Fibroblast of mammary gland (primary cell): ENCODE data around the gene ANKRD13B.

Experiments
- DNase-seq: peaks from one replicate; pipeline ENCODE4 v3.0.0-alpha.2; 2010; ENCODE audit warnings: low read depth
- H3K4me3 ChIP-seq: 2 replicates; pipeline ENCODE4 v1.5.1; 2011; ENCODE audit warnings: low read depth, mild to moderate bottlenecking, low read length, moderate library complexity; ENCODE audit not compliant: control insufficient read depth
- TF ChIP-seq, protein P1 (sequence below): conservative IDR thresholded peaks from 2 replicates; pipeline ENCODE4 v1.5.1; 2011; ENCODE audit warnings: low read depth, low read length, inconsistent platforms; ENCODE audit not compliant: control insufficient read depth, insufficient read depth

ANKRD13B gene

DNA sequence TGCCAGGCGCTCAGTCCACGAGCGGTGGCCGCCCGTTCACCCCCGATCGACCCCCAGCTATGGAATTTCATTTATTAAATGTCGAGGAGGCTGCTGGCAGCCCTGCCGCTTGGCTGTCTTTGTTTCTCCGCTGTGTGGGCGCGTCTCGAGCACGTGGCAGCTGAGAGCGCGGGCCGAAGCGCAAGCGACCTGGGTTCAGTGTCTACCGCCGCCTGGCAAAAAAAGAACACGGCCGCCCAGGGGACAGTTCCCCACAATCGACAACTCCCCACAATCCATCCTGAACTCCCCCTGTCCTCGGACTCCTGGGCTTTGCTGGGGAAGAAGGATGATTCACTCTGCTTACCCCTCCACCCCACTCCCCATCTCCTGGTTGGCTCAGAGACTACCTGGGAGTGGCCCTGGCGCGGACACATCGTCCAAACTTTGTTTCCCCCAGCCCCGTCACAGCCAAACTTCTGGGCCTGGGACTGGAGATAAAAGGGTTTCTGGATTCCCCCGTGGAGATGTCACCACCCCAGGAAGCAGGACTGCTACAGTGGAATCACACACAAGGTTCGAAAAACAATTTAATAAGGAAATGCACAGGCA is 1.7 kb upstream of the ANKRD13B start:
- TF ChIP-seq, protein P1, sequence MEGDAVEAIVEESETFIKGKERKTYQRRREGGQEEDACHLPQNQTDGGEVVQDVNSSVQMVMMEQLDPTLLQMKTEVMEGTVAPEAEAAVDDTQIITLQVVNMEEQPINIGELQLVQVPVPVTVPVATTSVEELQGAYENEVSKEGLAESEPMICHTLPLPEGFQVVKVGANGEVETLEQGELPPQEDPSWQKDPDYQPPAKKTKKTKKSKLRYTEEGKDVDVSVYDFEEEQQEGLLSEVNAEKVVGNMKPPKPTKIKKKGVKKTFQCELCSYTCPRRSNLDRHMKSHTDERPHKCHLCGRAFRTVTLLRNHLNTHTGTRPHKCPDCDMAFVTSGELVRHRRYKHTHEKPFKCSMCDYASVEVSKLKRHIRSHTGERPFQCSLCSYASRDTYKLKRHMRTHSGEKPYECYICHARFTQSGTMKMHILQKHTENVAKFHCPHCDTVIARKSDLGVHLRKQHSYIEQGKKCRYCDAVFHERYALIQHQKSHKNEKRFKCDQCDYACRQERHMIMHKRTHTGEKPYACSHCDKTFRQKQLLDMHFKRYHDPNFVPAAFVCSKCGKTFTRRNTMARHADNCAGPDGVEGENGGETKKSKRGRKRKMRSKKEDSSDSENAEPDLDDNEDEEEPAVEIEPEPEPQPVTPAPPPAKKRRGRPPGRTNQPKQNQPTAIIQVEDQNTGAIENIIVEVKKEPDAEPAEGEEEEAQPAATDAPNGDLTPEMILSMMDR: no peak
- peak; percentile 65 for DNase-seq
- peak overlapping the region; percentile 29 for H3K4me3 ChIP-seq

DNA sequence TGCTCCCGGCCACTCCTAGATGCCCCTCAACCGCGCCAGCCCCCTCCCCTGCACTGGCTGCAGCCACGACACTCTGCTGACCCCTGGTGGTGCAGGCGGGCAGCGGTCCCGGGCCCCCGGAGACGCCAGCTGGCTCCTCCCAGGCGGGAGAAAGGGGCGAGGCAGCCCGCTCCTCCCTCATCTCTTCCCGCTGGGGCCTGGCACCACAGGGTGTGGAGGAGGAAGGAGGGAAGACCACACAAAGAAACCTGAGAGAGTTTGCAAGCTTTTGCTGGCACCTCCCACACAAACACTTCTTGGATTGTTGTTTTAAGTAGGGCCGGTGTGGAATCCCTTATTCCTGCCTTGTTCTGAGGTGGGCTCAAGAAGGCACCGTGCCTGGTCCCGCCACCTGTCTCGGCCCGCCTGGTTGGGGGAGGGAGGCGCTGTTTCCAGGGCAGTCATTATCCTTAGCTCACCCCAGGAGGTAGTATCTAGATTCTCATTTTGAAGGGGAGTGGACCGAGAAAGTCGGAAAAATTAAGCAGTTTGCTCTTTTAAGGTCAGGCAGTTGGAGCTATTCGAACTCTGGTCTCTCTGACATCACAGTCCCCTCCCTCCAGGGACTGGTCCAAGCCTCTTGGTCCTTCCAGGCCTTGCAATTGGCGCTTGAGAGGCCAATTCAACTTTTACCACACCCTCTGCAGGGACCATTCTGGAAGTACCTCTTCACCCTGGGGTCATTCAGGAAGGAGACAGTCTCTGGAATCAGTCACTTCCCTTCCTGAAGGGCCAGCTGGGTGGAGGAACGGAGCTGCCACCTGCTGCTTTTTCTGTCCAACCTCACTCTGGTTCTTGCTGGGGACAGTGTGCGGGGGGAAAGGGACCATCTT is 959 bp upstream of the ANKRD13B start:
- DNase-seq: peak; percentile 70
- H3K4me3 ChIP-seq: peak overlapping the region; percentile 29
- TF ChIP-seq, protein P1: peak; percentile 74

DNA sequence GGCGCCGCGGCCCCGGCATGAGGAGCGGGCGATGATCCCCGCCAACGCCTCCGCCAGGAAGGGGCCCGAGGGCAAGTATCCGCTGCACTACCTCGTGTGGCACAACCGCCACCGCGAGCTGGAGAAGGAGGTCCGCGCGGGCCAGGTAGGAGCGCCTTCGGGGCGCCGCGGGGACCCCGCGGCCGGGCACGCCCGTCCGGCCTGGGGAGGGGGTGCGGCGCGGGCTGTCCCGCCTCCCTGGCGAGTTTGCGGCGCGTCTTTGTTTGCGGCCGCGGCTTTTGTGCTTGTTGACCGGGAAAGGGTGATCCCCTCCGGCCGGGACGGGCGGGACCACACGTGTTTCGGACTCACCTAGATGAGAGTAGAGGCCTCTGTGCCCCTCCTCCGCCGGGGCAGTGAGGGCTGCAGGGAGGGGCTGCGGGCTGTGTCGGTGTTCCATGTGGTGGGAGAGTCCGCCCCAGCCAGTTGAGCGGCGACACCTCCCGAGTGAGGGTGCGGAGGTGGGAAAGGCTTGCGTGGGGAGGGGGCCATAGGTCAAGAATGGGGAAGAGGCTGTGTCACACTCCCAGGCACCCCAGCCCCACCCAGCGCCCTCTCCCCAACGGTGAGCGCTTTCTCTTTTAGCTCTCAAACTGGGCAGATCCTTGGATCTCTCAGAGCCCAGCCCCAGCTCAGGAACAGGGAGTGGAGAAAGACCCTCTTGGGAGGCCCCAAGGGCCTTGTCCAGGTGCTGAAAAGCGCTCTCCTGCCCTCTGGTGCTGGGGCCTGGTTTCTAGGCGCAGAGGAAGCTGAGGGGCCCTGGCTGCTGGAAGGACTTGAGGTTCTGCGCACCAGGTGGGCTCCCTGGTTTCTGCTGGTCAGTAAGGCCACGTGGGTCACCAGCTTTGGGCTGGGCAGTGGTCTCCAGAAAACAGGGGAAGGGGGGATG is 923 bp downstream of the ANKRD13B start:
- peak overlapping the region; percentile 57 for H3K4me3 ChIP-seq
- no peak for DNase-seq
- TF ChIP-seq, protein P1: peak; percentile 22

DNA sequence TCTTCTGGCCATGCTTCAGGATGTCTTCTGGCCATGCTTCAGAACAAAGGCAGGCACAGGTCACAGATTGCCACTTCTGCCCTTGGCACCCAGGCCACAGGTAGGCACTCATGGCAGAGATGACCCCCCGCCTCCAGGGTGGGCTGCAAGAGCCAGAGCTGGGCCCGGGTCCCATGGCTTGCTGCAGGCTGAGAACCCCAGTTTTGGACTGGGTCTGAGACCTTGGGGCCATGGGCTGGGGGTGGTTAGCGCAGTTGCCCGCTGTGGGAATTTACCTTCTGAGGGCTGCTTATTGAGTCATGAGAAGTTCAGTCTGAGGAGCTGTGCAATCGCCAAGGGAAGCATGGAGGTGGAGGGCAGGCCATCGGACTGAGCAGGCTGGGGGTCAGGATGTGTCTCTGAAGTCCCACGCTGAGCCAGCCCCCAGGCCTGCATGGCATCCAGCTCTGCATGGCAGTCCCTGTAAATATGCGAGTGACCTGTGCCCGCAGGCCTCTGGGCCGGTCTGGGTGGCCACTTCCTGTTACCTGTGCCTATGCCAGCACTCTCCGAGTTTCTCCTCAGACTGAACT is 1.7 kb downstream of the ANKRD13B start:
- no peak overlapping the region for H3K4me3 ChIP-seq
- TF ChIP-seq, protein P1: no peak
- no peak for DNase-seq

DNA sequence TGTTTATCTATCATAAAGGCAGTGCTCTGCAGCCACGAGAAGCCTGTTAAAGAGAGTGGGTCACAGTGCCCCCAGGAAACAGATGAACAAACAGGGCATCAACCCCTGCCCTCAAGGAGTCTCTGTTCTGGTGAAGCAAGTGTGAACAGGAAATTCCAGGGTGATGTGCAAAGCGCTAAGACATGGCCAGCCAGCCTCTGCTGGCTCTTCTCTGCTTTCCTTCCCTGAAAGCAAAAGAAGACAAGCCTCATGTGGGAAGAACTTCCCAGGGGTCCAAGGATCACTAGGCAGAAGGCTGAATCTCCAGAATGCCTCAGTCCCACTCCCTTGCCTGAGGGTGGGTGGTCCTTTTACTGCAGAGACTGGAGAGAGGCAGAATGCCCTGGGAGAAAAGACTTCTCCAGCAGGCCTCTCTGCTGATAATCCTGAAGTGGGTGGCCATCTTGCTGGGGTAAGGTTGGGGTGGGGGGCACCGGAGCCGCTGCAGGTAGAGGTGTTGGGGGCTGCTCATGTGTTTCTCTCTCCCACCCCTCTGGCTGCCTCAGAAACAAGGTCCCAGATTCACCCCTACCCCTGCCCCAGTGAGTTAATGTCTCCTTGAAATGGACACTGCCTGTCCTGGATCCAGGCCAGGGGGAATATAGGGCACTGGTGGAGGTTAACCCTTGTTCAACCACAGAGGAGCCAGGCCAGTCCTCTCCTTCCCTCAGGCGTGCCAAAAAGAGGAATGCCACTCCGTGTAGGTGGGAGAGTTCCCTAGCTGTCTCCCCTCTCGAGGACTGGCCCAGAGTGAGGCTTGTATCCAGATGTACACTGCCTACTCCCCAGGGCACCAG is 2.4 kb downstream of the ANKRD13B start:
- TF ChIP-seq, protein P1: no peak
- no peak overlapping the region for H3K4me3 ChIP-seq
- DNase-seq: no peak
